ENCODE data around the gene PSMC5.
"Not testable (repeated sequence)": the region's sequence is repeated elsewhere in the genome, so short reads cannot be mapped to it uniquely, and the experiment has no call there.

PSMC5 gene

GRCh38 chr17:63827002-63827800, at the start of gene PSMC5, which contains the start of gene FTSJ3:
TSS of gene PSMC5 (plus strand) at chr17:63827431. CDS start at chr17:63827491, 60 bp downstream.
TSS of gene FTSJ3 (minus strand) at chr17:63827663. CDS start at chr17:63826902, 761 bp downstream.
- peak; percentile 94 for DNase-seq

DNA sequence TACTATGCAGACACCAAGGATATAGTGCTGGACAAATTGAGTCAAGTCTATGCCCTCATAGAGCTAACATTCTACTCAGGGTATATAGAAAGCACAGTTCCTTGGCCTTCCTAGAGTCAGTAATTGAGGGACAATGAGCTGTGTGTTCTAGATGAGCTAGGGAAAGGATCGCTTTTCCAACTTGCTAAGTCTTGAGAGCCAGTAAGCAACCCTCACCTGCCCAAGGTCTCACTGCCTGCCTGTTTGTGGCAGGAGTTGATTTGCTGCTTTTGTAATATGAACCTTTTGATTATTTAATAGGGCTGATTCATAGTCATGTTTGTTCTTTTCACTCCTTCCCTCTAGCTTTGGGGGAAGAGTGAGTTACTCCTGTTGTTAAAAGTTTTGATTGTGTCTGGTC, 46.7 kb upstream of the PSMC5 start:
- DNase-seq = no peak

- DNase-seq = no peak
These were observed 46.3 kb upstream of the PSMC5 start for GRCh38 chr17:63780928-63781327.

- DNase-seq = no peak
These were observed 43.7 kb upstream of the PSMC5 start for GRCh38 chr17:63783522-63783921.

- DNase-seq = peak; percentile 34
These were observed 41.7 kb upstream of the PSMC5 start for GRCh38 chr17:63785556-63785955.

GRCh38 chr17:63786117-63786516, 41.1 kb upstream of the PSMC5 start:
- DNase-seq = no peak

- DNase-seq = no peak
These were observed 40.1 kb upstream of the PSMC5 start for GRCh38 chr17:63786971-63787711.

DNA sequence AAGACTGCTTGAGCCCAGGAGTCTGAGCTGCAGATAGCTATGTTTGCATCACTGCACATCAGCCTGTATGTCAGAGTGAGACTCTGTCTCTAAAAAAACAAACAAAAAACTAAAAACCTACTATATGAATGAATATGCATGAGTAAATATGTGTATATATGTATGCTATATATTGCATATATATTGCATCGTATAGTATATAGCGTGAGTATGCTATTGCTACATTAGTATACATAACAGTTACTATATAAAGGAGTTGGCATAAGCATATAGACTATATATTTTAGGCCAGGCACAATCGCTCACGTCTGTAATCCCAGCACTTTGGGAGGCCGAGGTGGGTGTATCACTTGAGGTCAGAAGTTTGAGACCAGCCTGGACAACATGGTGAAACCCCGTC, 37.2 kb upstream of the PSMC5 start:
- no peak for DNase-seq

DNA sequence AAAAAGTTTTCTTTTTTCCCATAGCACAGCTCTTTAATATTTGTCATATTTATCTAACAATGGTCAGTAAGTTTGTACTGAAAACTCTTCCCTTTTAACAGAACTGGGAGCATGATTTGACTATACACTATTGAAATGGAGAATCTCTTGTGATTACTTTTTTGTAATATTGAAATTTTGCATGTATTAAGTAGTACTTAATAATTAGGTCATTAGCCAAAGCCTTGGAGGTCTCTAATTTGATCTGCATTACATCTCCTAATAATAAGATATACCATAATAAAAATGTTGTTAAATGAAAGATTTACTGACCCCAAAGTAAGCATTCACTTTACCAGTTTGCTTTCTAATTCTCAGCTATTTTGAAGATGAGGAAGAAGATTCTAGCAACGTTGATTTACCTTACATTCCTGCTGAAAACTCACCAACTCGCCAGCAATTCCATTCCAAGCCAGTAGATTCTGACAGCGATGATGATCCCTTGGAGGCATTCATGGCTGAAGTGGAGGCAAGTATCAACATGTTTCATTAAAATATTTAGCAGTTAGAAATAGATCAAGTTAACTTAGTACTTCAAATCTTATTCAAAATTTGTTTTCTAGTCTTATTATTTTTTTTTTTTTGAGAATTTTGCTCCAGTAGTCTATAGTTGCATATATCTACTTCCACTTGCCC, 35.0 kb upstream of the PSMC5 start:
- DNase-seq = no peak

GRCh38 chr17:63796375-63796774, 30.9 kb upstream of the PSMC5 start:
- not testable (repeated sequence) for DNase-seq

GRCh38 chr17:63798572-63799106, 28.6 kb upstream of the PSMC5 start:
- DNase-seq = peak; percentile 39

DNA sequence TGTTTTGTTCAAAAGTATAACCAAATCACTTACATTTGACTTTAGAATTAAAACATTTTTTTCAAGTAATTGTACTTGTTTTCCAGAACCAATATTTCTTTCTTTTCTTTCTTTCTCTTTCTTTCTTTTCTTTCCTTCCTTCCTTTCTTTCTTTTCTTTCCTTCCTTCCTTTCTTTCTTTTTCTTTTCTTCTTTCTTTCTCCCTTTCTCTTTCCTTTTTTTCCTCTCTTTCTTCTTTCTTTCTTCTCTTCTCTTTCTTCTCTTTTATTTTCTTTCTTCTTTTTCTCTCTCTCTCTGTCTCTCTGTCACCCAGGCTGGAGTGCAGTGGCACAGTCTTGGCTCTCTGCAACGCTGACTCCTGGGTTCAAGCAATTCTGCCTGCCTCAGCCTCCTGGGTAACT, 26.4 kb upstream of the PSMC5 start:
- no peak for DNase-seq

DNA sequence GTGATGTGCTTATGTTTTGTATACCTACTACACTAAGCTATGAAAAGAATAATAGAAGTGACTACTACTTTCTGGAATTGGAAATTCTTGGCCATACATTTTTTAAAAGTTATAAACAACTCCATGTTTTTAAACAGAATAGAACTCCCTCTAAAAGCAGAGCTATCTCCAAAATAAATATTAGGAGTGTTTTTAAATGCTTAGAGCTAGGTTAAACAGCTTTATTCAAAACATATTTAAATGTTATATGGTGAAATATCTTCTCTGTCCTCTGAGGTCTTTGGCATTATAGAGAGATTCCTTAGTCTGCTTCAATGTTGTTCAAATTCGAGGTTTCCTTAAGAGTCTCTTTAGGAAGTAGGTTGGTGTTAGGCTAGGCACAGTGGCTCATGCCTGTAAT, 22.9 kb upstream of the PSMC5 start:
- no peak for DNase-seq

- DNase-seq = no peak
These were observed 21.6 kb upstream of the PSMC5 start for GRCh38 chr17:63805591-63805990.

GRCh38 chr17:63809970-63810369, 17.3 kb upstream of the PSMC5 start:
- DNase-seq = no peak

GRCh38 chr17:63816123-63816522, 11.1 kb upstream of the PSMC5 start:
- no peak for DNase-seq

GRCh38 chr17:63816669-63817068, 10.6 kb upstream of the PSMC5 start:
- no peak for DNase-seq

DNA sequence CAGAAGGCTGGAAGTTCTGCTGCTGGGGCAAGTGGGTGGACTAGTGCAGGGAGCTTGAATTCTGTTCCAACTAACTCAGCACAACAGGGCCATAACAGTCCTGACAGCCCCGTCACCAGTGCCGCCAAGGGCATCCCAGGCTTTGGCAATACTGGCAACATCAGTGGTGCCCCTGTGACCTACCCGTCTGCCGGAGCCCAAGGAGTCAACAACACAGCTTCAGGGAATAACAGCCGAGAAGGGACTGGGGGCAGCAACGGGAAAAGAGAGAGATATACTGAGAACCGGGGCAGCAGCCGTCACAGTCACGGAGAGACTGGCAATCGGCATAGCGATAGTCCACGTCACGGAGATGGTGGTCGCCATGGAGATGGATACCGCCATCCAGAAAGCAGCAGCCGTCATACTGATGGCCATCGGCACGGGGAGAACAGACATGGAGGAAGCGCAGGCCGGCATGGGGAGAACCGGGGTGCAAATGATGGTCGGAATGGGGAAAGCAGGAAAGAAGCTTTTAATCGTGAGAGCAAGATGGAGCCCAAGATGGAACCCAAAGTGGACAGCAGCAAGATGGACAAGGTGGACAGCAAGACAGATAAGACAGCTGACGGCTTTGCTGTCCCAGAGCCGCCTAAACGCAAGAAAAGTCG, 9.4 kb upstream of the PSMC5 start:
- no peak for DNase-seq

DNA sequence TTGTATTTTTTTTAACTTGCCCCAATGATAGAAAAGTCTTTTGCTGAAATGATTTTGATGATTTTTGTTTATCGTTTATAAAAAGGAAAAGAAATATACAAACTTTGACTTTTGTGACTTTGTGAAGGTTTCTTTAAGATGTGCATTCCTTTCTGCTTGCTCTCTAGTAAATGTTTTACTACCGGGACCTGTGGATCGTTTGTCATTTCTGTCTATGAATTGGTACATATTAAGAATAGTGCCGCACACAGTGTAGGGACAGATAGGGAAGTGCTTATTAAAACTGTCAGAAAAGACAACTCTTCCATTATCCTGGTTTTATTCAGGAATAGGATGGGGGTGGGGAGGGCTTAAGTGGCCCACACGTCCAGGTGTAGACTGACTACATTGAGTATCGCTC, 8.1 kb upstream of the PSMC5 start:
- DNase-seq = no peak

DNA sequence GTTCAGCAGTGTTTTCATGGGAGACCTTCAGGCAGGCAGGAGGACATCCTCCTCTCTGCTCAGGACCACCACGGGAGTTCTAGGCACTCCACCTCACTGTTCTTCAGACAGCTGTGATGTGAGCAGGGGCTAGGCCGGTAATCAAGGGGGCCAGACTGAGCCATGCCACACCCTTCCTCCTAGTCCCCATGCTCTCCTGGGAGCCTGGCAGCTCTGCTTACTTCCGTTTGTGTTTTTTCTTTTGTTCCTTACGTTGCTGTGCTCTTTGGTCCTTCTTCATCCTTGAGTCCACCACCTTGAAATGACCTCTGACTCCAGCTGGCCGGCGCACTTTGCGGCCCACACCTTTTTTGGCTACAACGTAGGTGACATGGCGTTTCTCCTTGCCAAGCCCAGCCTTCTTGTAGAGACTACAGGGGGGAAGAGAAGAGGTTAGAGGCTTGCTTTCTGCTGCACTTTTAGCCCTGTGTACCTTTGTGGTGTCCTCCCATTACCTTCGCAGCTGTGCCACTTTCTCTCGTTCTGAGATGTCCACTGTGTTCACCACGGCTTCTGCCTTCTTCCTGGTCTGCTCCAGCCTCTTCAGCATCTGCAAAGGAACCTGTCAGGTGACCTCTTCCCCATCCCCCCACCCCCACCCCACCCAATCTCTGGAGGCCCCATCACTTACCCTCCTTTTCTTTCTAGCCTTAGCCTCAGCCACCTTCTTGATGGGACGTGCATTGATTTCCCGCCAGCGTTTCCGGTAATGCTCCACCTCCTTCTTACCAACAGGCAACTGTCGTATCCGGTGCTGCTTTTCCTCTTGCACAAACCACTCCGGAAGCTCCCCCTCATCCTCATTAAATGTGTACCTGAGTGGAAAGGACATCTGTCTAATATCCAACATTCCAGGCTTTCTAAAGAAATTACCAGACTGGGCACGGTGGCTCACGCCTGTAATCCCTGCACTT, 7.4 kb upstream of the PSMC5 start:
- no peak for DNase-seq

GRCh38 chr17:63820963-63821561, 6.2 kb upstream of the PSMC5 start:
- no peak for DNase-seq

All from fibroblast of skin of right quadriceps (primary cell).